ENCODE measurements around the gene INTS13. TPM values are rescaled to one million over a fixed set of nuclear protein-coding genes. Genes with fewer than 3 reads are reported as not detected.
"Not testable (repeated sequence)": the region's sequence is repeated elsewhere in the genome, so short reads cannot be mapped to it uniquely, and the experiment has no call there.

The INTS13 gene, protein sequence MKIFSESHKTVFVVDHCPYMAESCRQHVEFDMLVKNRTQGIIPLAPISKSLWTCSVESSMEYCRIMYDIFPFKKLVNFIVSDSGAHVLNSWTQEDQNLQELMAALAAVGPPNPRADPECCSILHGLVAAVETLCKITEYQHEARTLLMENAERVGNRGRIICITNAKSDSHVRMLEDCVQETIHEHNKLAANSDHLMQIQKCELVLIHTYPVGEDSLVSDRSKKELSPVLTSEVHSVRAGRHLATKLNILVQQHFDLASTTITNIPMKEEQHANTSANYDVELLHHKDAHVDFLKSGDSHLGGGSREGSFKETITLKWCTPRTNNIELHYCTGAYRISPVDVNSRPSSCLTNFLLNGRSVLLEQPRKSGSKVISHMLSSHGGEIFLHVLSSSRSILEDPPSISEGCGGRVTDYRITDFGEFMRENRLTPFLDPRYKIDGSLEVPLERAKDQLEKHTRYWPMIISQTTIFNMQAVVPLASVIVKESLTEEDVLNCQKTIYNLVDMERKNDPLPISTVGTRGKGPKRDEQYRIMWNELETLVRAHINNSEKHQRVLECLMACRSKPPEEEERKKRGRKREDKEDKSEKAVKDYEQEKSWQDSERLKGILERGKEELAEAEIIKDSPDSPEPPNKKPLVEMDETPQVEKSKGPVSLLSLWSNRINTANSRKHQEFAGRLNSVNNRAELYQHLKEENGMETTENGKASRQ
- 43.9 and 44.6 TPM in 2 replicates for total RNA-seq

- intact Hi-C loops (cut with micrococcal nuclease): loop anchor here (1.0 to 10.0 kb wide), 11 partner anchors 15 to 1883 kb away; partner anchors contain the start of genes BMAL2, ITPR2, MRPS35 and PPFIBP1
Observed at GRCh38 chr12:26937863-26938700, at the start of gene INTS13, which contains the start of gene FGFR1OP2. INTS13 (minus strand) TSS chr12:26937981; CDS start chr12:26936803, 1,178 bp downstream. FGFR1OP2 (plus strand) TSS chr12:26938470; CDS start chr12:26954159, 15,689 bp downstream.

- intact Hi-C loops (cut with micrococcal nuclease): no loop called here
Observed at GRCh38 chr12:26982866-26983265, 45.1 kb upstream of the INTS13 start.

GRCh38 chr12:26979733-26980132 lies 42.0 kb upstream of the INTS13 start:
- intact Hi-C loops (cut with micrococcal nuclease): no loop called here

- intact Hi-C loops (cut with micrococcal nuclease): no loop called here
Observed at GRCh38 chr12:26978801-26979200, 41.0 kb upstream of the INTS13 start.

GRCh38 chr12:26976687-26977086 lies 38.9 kb upstream of the INTS13 start:
- intact Hi-C loops (cut with micrococcal nuclease): no loop called here

DNA sequence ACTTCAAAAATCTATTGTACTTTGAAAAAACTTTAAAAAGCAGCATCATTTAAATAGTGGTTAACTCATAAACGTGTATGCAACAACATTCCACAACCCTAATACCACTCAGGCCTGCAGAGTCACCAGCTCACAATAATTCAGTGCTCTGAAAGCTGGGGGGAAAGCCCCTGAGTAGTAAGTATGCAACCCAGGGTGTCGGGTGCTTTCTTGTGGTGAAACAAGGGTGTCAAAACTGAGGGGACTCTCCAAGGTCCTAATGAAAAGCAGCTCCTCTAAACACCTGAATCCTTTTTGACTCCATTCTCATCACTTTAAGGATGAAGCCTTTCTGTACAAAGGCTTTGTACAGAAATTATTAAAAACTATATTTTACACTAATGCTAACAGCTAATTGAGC lies 34.2 kb upstream of the INTS13 start:
- intact Hi-C loops (cut with micrococcal nuclease): no loop called here

DNA sequence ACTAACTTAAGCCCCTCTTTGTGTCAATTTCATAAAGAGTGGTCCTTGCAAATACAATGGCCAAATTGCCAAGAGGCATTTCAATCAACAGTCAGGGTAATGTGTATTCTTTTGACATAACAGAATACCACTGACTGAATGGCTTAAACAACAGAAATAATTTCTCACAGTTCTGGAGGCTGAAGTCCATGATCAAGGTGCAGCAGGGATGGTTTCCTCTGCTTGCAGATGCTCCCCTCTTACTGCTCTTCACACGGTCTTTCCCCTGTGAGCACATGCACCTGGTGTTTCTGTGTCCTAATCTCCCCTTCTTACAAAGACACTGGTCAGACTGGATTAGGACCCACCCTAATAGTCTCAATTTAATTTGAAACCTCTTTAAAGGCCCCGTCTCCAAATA lies 32.4 kb upstream of the INTS13 start:
- intact Hi-C loops (cut with micrococcal nuclease): no loop called here

GRCh38 chr12:26966842-26967241 lies 29.1 kb upstream of the INTS13 start:
- intact Hi-C loops (cut with micrococcal nuclease): no loop called here

DNA sequence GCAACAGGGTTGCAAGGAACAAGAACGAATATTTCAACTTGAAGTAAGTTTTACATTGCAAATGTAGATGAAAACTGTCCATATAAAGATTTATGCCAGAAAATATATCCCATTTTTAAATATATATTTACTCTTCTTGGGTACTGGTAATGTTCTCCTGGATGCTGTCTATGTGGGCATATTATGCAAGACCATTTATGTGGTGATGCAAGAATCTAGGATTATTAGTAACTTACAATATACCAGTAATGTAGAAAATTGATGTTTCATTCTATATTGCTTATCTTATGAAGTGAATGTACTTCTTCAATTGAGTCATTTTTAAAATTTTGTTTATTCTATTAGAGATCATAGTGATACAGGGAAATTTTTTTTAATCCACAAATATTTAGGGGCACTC lies 25.6 kb upstream of the INTS13 start:
- intact Hi-C loops (cut with micrococcal nuclease): no loop called here

DNA sequence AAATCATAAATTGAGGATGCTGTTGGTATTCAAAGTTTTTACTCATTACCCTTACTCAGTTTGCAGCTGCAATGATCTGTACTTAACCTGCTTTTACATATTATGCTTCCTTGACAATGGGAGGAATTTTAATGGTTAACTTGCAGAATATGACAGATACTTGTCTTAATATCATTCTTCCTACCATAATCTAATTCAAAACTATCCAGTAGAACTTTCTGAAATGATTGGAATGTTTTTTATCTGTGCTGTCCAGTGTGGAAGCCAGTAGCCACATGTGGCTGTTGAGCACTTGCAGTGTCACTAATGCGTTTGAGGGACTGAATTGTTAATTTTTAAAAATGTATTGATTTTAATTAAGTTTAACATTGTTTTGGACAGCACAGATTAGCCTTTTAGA lies 24.0 kb upstream of the INTS13 start:
- intact Hi-C loops (cut with micrococcal nuclease): no loop called here

DNA sequence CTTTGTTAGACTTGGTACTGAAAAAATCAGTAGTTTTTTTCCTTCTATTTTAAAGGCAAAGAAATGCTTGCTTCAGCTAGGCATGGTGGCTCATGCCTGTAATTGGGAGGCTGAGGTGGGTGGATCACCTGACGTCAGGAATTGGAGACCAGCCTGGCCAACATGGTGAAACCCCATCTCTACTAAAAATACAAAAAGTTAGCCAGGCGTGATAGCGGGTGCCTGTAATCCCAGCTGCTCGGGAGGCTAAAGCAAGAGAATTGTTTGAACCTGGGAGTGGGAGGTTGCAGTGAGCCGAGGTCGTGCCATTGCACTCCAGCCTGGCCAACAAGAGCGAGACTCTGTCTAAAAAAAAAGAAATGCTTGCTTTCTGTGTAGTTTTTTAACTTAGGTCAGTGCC lies 23.6 kb upstream of the INTS13 start:
- intact Hi-C loops (cut with micrococcal nuclease): not testable (repeated sequence)

DNA sequence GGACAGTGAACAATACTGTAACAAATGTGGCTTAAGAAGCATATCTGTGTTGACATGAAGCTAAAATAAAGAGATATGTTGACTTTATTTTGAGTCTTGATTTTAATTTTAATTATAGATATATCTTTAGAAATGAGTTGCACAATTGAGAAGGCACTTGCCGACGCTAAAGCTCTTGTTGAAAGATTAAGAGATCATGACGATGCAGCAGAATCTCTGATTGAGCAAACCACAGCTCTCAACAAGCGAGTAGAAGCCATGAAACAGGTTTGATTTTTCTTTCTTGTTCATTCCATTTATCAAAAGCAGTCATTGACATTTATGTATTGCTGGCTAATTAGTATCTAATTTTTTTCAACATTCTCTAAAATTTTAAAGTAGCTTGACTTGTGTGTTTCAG lies 16.2 kb upstream of the INTS13 start:
- intact Hi-C loops (cut with micrococcal nuclease): no loop called here

- intact Hi-C loops (cut with micrococcal nuclease): loop anchor here (2.0 kb wide), 1 partner anchor 15 kb away; the partner anchor contains the start of gene FGFR1OP2
Observed at GRCh38 chr12:26953447-26953846, 15.7 kb upstream of the INTS13 start.

GRCh38 chr12:26948309-26948708 lies 10.5 kb upstream of the INTS13 start:
- intact Hi-C loops (cut with micrococcal nuclease): no loop called here

GRCh38 chr12:26941215-26941594 lies 3.4 kb upstream of the INTS13 start:
- intact Hi-C loops (cut with micrococcal nuclease): no loop called here

DNA sequence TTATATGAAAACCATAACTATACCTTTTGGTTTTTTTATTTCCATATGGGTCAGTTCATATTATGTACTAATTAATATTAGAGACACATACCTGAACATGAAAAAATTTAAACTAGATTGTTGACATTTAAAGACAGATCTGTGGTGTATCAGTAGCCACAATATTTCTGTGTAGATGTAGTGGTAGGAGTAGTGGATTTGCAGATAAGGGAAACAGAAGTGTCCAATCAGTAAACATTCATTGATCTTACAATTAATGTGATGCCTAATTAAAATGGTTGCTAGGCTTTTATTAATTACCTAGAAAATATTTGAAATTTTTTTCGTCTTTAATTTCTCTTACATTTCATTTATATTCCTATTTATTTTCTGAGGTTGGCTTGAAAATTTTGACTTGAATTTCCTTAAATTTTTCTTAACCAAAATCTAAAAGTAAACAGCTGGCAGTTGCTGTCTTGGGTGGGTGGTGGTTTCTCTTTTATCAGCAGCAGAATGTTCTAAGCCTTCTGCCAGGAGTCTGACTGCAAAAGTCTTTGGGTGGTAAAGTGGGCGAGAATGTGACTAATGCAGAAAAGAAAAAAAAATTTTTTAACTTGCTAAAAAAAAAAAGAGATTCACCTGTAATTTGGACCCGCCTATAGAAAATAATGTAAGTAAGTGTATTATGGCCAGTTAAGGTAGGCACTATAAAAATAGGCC lies 2.9 kb upstream of the INTS13 start:
- intact Hi-C loops (cut with micrococcal nuclease): no loop called here

DNA sequence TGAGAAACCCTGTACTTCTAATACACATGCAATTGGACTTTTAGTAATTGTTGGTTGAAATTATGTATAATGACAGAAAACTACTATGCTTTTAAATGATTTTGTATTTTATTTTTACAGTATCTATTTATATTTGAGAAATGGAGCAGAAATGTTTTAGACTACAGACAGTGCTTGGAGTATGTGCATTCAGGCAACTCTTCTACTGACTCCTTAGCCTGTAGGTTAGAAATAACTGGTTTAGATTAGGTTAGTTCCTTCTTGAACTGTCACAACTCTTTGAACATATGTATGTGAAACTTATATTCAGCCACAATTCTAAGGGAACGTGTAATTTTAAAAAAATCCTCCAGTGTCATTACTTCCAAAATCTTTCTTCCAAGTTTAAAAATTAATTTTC lies 2.2 kb upstream of the INTS13 start:
- intact Hi-C loops (cut with micrococcal nuclease): loop anchor here (2.0 to 10.0 kb wide), 8 partner anchors 13 to 1885 kb away; partner anchors contain the start of genes BMAL2, MRPS35 and PPFIBP1

GRCh38 chr12:26939192-26939832 lies 1.5 kb upstream of the INTS13 start:
- intact Hi-C loops (cut with micrococcal nuclease): loop anchor here (2.0 to 10.0 kb wide), 8 partner anchors 13 to 1885 kb away; partner anchors contain the start of genes BMAL2, MRPS35 and PPFIBP1

DNA sequence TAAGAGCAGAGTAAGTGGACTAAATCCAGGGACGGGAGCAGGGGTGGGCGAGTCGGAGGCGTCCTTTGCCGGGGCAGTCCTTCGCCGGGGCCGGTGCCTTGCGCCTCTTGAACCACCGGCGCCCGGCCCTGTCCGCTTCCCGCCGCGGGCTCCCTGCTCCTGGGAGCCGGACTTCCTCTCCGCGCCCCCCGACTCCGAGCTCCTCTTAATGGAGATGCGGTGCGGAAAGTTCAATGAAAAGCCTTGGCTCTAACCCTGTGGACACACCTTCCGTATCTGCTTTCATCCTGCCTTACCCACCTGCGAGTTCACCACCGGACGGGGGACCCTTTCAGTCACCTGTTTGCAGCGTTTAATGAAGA lies 901 bp upstream of the INTS13 start:
- intact Hi-C loops (cut with micrococcal nuclease): loop anchor here (1.0 to 10.0 kb wide), 11 partner anchors 14 to 1884 kb away; partner anchors contain the start of genes BMAL2, ITPR2, MRPS35 and PPFIBP1

DNA sequence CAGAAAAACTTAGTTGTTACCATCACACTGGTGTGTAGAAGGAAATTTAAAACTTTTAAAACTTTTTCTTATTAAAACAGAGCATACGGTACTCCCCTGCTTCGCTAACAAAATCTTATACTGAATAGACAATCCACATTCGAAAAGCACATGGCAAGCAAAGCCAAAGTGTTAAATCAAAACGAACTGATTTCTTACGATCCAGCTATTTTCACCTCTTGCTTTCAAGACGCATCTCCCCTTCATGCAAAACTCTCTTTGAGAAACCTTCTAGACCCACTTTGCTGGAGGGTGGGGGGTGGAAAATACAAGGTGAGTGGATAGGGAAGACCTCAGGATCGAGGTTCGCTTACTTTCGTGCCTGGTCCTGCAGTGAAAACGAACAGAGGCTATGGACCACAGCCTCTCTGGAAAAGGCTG lies 328 bp downstream of the INTS13 start:
- intact Hi-C loops (cut with micrococcal nuclease): loop anchor here (5.0 to 10.0 kb wide), 6 partner anchors 85 to 1883 kb away; partner anchors contain the start of genes BMAL2 and PPFIBP1
